Islet of Langerhans (tissue), 1 donor: ENCODE data around the gene MYO1D.
"Not testable (repeated sequence)": the region's sequence is repeated elsewhere in the genome, so short reads cannot be mapped to it uniquely, and the experiment has no call there.

Experiments used
- FAIRE-seq: peaks from one replicate; lab custom pipeline; 2011; peaks lifted over from hg19 to GRCh38; lab: Jason Lieb, UNC

The MYO1D gene

DNA sequence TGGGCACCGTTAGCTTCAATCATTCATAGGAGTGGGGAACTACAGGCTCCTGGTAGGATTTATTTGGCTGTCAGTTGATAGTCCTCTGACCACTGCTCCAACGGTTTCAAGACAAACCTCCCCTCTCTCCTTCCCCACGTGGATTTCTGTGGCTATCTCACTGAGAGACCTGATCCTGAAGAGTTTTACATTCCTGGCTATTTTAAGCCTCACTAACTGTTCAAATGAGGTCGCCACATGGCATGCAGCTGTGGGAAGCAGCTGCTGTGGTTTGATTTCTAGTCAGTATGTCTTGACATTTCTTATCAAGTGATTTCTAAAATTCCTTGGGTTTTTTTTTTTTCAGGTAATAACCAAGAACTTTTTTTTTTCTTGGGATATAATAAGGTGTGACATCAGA lies 351.8 kb downstream of the MYO1D start:
- no peak for FAIRE-seq

DNA sequence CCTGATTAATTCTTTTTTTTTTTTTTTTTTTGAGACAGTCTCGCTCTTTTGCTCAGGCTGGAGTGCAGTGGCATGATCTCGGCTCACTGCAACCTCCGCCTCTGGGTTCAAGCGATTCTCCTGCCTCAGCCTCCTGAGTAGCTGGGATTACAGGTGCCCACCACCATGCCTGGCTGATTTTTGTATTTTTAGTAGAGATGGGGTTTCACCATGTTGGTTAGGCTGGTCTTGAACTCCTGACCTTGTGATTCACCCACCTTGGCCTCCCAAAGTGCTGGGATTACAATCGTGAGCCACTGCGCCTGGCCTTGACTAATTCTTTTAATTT lies 352.4 kb downstream of the MYO1D start:
- FAIRE-seq = not testable (repeated sequence)

DNA sequence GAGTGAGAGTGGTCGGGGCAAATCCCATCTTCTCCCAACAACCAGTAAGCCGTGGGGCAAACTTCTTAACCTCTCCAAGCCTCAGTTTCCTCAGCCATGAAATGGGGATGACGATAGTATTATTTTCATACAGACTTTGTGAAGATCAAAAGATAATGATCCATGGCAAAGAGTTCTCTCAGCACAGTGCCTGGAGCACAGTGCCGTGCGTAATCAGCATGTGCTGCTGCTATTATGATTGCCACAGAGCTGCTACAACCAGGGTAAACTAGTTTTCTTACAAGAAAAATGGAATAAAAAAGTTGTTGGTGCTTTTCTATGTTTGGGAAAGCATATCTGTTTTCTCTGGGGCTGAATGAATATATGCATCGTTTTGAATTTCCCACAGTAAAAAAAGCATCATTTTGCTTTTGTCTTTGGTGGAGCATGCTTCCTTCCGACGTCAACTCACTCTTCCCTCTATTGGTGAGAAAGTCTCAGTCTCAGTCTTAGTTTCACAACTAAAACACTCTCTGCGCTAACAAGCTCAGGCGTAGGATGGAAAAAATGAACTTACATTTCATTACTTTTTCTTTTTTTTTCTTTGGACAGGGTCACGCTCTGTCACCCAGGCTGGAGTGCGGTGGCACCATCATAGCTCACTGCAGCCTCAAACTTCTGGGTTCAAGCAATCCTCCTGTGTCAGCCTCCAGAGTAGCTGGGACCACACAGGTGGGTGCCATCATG lies 352.9 kb downstream of the MYO1D start:
- FAIRE-seq = no peak

DNA sequence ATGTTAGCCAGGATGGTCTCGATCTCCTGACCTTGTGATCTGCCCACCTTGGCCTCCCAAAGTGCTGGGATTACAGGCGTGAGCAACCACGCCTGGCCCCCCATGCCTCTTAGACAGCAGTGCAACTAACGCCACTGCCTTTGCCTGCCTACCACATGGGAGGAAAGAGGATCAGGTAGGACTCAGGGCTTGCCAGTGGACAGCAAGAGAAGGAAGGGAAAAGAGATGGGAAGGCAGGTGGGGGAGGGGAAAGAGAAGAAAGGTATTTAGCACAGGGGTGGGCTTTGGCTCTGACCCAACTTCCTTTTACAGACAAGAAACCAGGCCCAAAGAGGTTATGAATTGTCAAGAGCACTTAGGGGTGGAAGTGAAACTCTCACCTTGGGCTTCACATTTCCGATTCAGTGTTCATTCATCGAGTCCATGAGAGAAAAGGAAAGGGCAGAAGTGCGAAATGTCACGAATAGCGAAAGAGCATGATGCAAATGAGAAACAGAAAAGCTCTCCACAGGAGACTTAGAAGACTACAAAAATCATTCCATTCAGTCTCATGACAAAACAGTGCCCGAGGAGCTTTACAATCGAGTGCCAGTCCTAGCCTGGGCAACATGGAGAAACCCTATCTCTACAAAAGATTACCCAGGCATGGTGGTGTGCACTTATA lies 353.8 kb downstream of the MYO1D start:
- no peak for FAIRE-seq

DNA sequence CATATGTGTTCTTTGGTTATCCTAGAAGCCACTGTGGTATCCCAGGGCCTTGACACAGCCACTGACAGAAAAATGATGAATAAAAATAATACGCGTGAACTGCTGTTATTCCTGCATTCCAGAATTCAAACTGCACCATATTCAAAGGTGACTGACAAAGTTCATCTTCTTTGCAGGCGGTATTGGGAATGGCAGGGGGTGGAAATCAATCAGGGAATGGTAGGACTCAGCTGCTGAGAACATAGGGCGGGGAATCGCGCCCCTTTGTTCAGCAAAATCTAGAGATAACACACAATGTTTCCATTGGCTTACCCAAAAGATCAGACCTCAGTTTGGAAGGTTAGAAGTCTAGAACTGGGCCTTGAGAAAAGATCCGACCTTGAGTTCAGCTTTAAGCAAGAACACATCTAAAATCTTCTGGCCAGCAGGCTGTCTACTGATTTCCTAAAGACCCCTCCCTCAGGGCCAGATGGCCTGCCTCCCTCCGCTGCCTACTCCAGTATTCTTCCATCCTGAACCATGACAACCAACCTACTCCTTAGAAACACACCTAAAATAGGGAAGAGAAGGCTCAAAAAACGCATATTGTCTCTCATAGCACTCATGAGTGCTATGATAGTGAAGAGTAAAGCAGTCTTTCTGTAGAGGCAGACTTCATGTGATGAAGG lies 356.1 kb downstream of the MYO1D start:
- no peak for FAIRE-seq

DNA sequence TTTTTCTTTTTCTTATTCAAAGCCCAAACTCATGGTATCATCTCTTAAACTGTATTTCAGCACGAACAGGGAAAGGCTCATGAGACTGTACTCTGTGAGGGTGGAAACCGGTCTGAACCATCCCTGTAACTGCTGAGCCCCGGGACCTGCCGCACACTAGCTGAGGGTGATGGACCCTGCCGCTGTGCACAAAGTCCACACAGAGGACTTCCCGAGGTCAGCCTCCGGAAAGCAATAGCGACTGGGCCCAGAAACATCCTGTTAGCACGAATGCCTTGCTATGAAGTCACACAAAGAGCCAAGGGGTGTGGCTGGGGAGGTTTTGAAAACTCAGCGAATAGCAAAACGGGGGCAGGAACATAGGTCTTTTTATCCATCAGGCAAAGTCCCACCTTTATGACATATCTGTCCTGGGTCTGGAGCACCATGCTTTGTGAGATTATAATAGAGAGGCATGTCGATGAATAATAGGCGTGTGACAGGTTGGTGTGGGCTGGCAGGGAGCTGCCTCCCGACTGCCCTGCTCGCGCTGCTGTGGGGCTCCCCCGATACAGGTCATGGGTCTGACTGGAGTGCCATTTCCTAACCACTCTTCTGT lies 356.7 kb downstream of the MYO1D start:
- no peak for FAIRE-seq

DNA sequence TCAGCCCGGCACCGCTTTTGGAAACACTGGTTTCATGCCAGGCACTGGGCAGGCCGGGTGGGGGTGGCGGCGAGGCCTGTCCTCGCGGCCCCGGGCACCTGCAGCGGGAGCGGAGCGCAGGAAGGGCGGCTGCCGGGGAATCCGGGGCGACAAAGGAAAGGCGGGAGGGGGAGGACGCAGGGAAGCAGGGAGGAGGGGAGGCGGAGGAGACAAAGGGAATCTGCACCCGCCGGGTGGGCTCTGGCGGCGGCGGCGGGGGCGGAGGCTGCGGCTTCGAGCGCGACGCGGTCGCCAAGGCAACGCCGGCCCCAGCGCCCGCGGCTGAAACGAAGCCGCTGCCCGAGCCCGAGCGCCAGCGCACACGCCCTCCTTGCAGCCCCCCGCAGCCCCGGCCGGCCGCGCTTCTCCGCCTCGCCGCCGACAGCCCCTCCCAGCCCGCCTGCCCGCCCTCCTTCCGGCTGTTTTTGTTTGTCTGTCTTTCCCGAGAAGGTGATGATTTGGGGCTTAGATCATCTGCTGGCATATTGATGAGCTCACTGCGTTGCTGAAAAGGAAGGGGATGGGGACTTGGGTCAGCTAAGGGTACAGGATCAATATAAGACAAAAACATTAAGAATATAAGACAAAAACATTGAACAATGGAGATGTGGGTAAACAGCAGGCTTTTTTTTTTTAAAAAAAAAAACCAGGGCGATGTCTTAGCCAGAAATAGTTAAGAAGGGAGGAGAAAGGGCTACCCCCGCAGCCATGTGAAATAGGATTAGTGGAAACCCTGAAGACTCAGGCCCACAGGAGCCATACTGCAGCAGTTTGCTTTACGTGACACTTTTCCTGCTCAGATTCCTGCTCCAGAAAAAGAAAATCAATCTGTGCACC lies 357.5 kb downstream of the MYO1D start:
- no peak for FAIRE-seq

DNA sequence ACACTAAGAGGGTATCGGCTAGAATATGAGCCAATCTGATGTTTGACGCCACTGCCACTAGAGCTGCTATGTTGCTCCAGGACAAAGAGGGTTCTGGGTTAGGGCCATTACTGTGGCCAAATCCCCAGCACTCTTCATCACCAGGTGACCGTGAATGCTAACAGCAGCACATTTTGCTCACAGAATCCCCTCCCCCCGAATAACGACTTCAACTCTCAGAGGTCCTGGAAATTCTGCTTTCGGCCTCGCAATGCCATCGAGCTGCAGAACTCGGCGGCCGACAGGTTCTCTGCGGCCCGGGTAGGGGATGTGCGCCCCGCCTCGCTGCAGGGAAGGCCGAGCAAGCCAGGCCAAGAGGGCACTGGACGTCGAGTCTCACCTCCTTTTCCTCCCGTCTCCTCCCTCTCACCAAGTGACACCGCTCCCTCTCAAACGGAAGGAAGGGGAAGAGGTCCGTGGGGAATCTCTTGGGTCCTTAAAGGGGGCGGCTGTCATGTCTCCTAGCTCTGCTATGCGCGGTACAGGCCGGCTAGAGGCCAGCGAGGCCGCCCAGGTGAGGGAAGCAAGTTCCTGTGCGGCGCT lies 358.2 kb downstream of the MYO1D start:
- FAIRE-seq = no peak

DNA sequence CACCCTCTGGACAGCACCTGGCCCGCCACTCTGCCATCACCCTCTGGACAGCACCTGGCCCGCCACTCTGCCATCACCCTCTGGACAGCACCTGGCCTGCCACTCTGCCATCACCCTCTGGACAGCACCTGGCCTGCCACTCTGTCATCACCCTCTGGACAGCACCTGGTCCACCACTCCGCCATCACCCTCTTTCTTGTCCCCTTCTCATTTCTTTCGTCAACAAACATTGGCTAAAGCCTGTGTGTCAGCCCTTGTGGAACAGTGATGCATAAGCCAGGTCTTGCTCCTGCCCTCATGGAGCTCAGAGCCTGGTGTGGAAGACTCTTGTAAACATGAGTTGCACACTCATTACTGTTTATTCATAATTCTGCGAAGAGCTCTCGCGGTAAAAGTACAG lies 358.9 kb downstream of the MYO1D start:
- FAIRE-seq = no peak

DNA sequence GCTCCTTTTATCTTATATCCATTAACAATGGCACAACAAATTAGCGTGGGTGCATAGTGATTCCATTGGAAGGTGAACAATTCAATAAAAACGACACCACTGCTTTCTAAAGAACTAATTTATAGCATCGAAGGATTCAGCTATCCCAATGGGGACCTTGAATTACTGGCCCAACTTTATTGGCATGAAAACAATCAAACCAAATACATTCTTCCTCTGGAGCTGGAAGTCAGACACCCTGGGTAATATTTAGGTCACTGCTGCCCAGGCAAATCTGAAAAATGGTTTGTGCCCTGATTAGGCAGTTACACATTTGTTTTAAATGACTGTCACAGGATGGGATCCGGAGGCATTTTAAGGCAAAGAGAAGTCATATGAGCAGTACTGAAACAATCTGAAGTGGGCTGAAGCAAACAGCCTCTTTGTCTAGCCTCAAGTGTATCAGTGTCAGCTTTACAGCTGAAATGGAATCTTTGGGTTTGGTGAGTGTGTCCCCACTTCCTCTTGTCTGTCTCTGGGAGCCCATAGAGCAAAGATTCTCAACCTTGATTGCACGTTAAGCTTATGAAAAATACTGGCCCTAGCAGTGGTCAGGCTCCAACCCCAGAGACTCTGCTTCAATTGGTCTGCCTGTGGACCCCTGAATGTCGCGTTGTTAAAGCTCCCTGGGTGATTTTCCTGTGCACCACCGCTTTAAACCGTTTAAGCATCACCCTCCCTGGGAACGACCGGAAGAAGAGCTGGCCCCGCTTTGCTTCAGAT lies 359.8 kb downstream of the MYO1D start:
- no peak for FAIRE-seq

DNA sequence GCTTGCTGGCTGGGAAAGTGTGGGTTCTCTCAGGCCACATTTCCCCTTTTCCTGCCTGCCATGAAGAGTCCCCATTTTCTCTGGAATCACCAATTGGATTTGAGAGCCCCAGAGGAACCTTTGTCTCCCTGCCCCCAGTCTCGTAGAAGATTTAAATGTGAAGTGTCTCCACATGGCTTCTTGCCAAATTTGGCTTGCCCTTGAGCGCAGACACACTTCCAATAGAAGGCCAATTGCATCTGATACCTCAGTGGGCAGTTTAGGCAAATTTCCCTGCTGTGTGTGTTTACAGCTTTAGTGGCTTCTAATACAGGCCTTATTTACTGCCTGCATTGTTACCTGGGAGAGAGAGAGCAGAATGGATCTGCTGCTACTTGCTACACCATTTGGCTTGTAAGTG lies 360.5 kb downstream of the MYO1D start:
- FAIRE-seq = no peak

DNA sequence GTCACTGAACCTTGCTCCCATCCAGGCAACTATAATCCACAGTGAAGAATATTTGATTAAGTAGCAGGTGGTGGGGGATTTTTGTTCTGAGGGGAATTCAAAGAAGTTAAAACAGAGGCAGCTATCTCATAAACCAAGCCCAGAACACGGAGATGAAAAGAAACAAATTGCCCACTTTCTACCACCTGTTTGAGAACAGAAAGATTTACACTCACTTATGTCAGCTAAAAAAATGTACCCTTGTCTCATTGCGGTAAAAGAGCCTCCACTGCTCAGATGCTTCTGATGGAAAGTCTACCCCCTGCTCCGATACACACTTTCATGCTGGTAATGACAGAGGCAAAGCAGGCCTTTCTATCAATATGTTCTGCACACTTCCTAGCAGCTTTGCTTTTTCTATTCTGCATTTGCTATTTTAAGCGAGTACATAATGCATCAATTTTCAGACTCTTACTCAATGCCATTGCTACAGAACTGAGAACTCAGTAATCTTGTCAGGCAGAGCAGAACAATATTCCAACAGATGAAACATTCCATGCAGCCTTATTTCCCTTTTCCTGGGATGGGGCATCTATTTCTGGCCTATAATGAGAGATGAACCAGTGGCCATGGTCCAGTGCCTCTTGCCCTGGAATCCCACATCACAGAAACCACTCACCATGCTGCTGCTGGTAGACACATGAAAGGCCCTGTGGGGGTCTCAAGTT lies 361.1 kb downstream of the MYO1D start:
- FAIRE-seq = peak; percentile 21

DNA sequence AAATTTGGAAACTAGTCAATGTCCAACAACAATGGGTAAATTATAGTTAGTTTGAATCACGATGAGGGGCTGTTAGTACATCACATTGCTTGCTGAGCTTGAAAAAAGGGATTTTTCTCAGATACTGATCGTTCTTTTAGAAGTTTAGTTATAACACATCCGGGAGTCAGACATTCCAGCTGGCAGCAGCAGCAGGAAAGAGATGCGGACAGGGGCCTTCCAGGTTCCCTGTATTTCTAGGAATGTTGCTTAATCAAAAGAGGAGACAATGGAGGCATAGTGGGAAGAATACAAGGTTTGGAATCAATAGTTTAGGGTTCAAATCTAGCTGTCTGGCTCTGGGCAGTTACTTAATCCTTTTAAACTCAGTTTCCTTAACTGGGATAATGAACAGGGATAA lies 362.3 kb downstream of the MYO1D start:
- peak; percentile 71 for FAIRE-seq

DNA sequence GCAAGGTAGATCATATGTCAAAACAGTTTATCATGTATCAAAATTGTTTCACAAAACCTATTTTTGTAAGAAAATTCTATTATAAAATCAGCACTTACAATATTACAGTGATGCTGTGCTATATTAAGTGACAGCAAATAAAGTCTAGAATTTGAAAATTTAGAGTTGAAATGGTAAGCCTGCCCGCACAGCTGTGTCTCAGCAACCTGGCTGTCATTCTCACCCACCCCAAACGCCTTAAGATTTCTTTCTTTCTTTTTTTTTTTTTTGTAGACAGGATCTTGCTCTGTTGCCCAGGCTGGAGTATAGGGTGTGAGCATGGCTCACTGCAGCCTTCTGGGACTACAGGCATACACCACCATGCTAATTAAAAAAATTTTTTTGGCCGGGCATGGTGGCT lies 363.3 kb downstream of the MYO1D start:
- FAIRE-seq = no peak

DNA sequence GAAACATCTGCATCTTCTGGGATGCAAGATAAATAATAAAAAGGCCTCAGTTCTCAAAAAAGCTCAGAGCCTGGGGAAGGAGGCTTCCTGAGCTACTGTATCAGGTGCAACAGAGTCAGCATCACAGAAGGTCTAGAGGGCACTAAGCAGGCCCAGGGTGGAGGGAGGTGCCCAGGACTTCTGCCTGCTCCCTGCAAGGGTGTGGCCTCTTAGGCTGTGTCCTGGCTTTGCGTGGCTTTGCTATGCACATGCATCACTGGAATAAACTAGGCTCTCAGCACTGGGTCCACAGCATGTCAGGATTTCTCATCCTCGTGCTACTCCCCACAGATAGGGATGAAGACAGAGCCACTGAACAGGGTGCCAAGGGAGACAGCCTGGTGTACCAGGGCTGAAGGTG lies 364.6 kb downstream of the MYO1D start:
- FAIRE-seq = no peak

DNA sequence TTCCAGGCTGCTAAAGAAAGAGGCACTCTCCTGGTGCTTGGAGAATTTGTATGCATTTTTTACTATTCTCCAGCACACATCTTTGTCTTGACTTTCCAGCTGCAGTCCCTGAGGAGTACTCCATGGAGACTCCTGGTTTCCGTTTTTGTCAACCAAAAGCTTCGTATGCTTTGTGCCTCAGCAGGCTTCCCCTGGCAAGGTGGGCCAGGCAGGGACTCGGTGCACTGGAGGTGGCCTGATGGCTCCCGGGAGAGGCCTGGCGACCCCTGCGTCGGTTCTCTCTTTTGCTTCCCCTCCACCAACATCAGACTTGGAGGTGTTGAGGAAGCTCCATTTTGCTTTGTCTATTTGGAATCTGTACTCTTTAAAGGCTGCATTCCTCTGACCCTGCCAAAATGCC lies 366.5 kb downstream of the MYO1D start:
- no peak for FAIRE-seq

DNA sequence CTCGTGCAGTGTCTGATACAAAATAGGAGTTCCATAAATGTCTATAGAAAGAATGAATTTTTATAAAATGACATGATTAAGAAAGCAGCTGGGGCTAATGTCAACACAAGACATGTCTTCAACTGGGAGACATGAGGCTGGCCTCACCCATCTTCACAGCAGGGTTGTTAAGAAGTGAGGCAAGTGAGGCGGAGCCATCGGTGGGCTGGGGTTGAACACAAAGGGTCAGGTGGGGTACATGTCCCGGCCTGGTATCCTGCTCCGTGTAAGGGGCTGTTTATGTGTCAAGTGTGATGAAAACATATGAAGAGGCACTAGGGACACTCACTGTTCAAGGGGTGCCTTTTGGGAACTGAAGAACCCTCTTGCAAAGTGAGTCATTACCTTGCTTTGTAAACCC lies 368.0 kb downstream of the MYO1D start:
- FAIRE-seq = no peak

DNA sequence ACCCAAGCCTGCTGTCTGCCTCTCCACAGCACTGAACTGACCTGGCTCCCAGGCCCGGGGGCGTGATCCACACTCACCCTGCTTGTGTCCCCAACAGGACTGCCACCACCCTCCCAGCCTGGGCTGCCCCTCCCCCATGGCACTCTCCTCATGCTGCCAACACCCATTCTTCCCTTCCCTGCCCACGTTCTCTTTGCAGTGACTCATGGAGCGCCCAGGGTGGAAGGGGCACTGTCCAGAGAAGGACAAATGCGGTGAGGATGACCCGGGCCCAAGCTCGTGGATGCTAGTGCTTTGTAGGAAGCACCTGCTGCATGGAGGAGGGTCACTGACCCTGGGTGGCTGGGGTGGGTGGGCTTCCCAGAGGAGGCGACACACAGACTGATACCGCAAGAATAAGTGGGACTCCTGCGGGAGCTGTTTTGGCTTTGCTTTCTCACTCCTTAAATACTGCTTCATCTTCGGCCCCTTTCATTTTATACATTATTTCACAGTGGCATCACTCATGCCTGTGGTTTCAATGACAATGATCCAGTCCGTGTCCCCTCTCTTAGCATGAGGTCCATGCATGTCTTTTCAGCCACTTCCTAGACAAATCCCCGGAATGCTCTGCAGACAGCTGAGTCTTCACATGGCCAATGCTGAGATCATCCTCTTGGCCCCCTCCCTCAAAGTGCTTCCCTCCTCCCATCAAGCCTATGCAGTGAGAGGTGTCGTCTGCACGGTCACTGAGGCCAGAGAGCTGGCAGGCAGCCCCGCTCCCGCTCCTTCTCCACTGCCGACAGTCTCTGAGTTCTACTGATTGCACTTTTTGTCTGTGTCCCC lies 372.5 kb downstream of the MYO1D start:
- no peak for FAIRE-seq

DNA sequence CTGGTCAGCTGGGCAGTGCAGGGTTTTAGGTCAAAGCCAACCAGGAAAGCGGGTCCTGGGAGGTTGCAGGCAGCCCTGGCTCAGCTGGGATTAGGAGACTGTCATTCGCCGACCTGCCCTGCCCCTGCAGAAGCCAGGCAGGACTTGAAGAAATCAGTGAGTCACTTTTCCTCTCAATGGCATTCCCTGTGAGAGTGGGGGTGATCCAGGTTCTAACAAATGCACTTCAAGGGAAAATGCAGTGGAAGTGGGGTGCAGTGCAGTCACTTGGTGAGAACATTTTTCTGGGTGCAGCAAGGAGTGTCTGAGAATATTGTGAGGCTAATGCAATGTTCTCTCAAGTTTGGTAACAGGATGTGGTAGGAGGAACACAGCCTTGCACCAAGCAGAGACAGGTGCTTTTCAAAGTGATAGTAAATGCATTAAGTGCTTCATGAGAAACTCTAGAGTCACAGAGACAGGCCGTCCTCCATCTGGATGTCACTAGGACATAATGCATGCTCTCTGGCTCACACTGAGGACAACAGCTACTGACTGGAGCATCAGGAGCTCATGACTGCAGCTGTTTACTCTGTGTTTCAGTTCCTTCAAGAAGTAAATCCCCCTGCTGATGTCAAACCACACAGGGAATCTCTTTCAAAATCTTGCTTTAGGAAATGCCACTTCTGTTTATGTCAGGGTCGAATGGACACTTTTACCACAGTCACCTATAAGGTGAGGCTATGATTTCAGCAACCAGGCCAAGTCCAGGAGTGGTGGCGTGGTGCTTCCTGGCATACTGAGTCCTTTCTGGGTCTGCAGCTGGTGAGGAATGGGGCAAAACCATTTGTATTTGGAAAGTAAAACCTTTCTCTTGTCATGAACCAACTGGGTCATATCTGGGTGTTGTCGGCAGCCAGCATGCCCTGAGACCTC lies 373.4 kb downstream of the MYO1D start:
- no peak for FAIRE-seq
